ENCODE results near the gene NPAT.

GRCh38 chr11:108147150-108147549 lies 75.3 kb downstream of the NPAT start:
- TF ChIP-seq CTCF (IDR thresholded peaks at IDR 0.05; ENCODE audit: borderline replicate concordance, extremely low read depth, low read length, poor library complexity, severe bottlenecking) (no peak), EZH2 (IDR thresholded peaks at IDR 0.05; ENCODE audit: borderline replicate concordance, low read depth, low read length, severe bottlenecking) (no peak)
